BJ (cell line): ENCODE measurements around the gene BMAL1. TPM values are rescaled to one million over a fixed set of nuclear protein-coding genes. Genes with fewer than 3 reads are reported as not detected.

Experiments used
- CTCF ChIA-PET: fragments of 350-600 bp; formaldehyde crosslinking; extraction: SDS; loops from one replicate; lab custom pipeline; 2021; ENCODE audit warnings: antibody characterized with exemption, inconsistent platforms; lab: Yijun Ruan, JAX
- POLR2A ChIA-PET: fragments of 300-600 bp; sonication (Branson Sonifier 250); formaldehyde crosslinking; extraction: SDS; loops from one replicate; lab custom pipeline; 2021; ENCODE audit warnings: antibody characterized with exemption; lab: Charles Lee
- DNase-seq: peaks from one replicate; pipeline ENCODE4 v3.0.0-alpha.2; 2011; ENCODE audit warnings: low read depth
- H3K27me3 ChIP-seq: 2 replicates; pipeline ENCODE4 v1.6.0; 2011; ENCODE audit warnings: low read length; ENCODE audit not compliant: control insufficient read depth, insufficient read depth
- H3K36me3 ChIP-seq: 2 replicates; pipeline ENCODE4 v1.5.1; 2011; ENCODE audit warnings: low read length; ENCODE audit not compliant: control insufficient read depth, insufficient read depth
- H3K4me3 ChIP-seq: 2 replicates; pipeline ENCODE4 v1.5.1; 2011; ENCODE audit warnings: low read depth, mild to moderate bottlenecking, control low read depth, low read length
- CTCF ChIP-seq: IDR thresholded peaks from 2 replicates; pipeline ENCODE4 v1.5.1; 2011; ENCODE audit warnings: low read depth, mild to moderate bottlenecking, control low read depth, inconsistent platforms, low read length, moderate library complexity; ENCODE audit not compliant: insufficient read depth
- polyA plus RNA-seq: library from polyadenylated mRNA; depleted of rRNA; stranded (reverse); fragments of >200 nt; gene quantifications from 2 replicates; pipeline ENCODE4 v1.2.3, GENCODE V29; 2011

BMAL1 gene
- polyA plus RNA-seq, 1 experiment = 6.1 TPM

GRCh38 chr11:13242564-13242963, 35.0 kb upstream of the BMAL1 start:
- TF ChIP-seq CTCF = no peak

GRCh38 chr11:13247606-13248296, 29.8 kb upstream of the BMAL1 start:
- Histone ChIP-seq H3K36me3 (no peaks in the 10 kb centered on the region), H3K27me3 (peaks cover 2% of the 10 kb centered on the region; the same call in 1 of the 2 replicates), H3K4me3 (no peak overlapping the region)
- ChIA-PET CTCF (interaction anchor here (1.3 to 6.1 kb wide), 4 partner anchors 11 to 88 kb away, joined by 6 to 44 read pairs (median 13); no protein-coding TSS in a partner anchor), POLR2A (no interaction called here)
- DNase-seq = no peak
- no peak for TF ChIP-seq CTCF

More at GRCh38 chr11:13242564-13242963, 35.0 kb upstream of the BMAL1 start:
- no peak for DNase-seq
- CTCF ChIA-PET = interaction anchor here (0.8 to 3.3 kb wide), 8 partner anchors 8 to 101 kb away, joined by 3 to 12 read pairs (median 4); no protein-coding TSS in a partner anchor
- H3K4me3 ChIP-seq = no peak overlapping the region
- peaks cover 2% of the 10 kb centered on the region; the same call in 1 of the 2 replicates for H3K27me3 ChIP-seq
- no peaks in the 10 kb centered on the region for H3K36me3 ChIP-seq
- POLR2A ChIA-PET = no interaction called here

GRCh38 chr11:13249177-13249576, 28.4 kb upstream of the BMAL1 start:
- Histone ChIP-seq H3K27me3 (peaks cover 2% of the 10 kb centered on the region; the same call in 1 of the 2 replicates), H3K4me3 (no peak overlapping the region), H3K36me3 (no peaks in the 10 kb centered on the region)
- DNase-seq = no peak
- TF ChIP-seq CTCF = no peak
- POLR2A ChIA-PET = no interaction called here
- CTCF ChIA-PET = interaction anchor here (0.9 to 6.1 kb wide), 4 partner anchors 12 to 39 kb away, joined by 3 to 44 read pairs (median 13); no protein-coding TSS in a partner anchor

GRCh38 chr11:13249992-13250391, 27.6 kb upstream of the BMAL1 start:
- POLR2A ChIA-PET = no interaction called here
- Histone ChIP-seq H3K4me3 (no peak overlapping the region), H3K27me3 (peaks cover 2% of the 10 kb centered on the region; the same call in 1 of the 2 replicates), H3K36me3 (no peaks in the 10 kb centered on the region)
- DNase-seq = no peak
- TF ChIP-seq CTCF = peak; percentile 34; the same call in 1 of the 2 replicates
- CTCF ChIA-PET = interaction anchor here (0.9 to 6.1 kb wide), 8 partner anchors 11 to 133 kb away, joined by 3 to 44 read pairs (median 6); no protein-coding TSS in a partner anchor

- Histone ChIP-seq H3K27me3 (no peaks in the 10 kb centered on the region), H3K4me3 (no peak overlapping the region), H3K36me3 (no peaks in the 10 kb centered on the region)
- no peak for TF ChIP-seq CTCF
- DNase-seq = no peak
- POLR2A ChIA-PET = no interaction called here
- CTCF ChIA-PET = interaction anchor here (1.0 to 1.6 kb wide), 3 partner anchors 61 to 289 kb away, joined by 3 to 4 read pairs (median 3); no protein-coding TSS in a partner anchor
These were observed 25.6 kb upstream of the BMAL1 start for GRCh38 chr11:13251966-13252365.
